Cerebellar cortex (tissue), 1 donor: Measurements from ENCODE around the gene TLCD3B.

Experiments
- DNase-seq: peaks from one replicate; pipeline ENCODE4 v3.0.0-alpha.2; 2015; ENCODE audit warnings: low spot score

The TLCD3B gene

GRCh38 chr16:30004811-30005242, 26.2 kb downstream of the TLCD3B start:
- DNase-seq, result no peak

GRCh38 chr16:30004424-30004776, 26.7 kb downstream of the TLCD3B start:
- no peak for DNase-seq

- DNase-seq, result no peak
These were observed 27.2 kb downstream of the TLCD3B start for GRCh38 chr16:30003670-30004423.

- DNase-seq, result no peak
These were observed 28.3 kb downstream of the TLCD3B start for GRCh38 chr16:30002614-30003346.

- no peak for DNase-seq
These were observed 30.1 kb downstream of the TLCD3B start for GRCh38 chr16:30000735-30001631.

- DNase-seq, result no peak
These were observed 31.5 kb downstream of the TLCD3B start for GRCh38 chr16:29999605-30000004.

GRCh38 chr16:29996766-29997250, 34.3 kb downstream of the TLCD3B start:
- DNase-seq, result no peak

- DNase-seq, result peak; percentile 96
These were observed 34.9 kb downstream of the TLCD3B start, which contains the start of gene INO80E for GRCh38 chr16:29995911-29996765. Gene INO80E, plus strand, starts transcription at chr16:29996241. Its CDS starts 70 bp downstream, at chr16:29996311.

- DNase-seq, result peak; percentile 86
These were observed 35.7 kb downstream of the TLCD3B start, which contains the start of gene HIRIP3 for GRCh38 chr16:29995324-29995910. Gene HIRIP3, minus strand, starts transcription at chr16:29995617. Its CDS starts 12 bp downstream, at chr16:29995605.

- peak; percentile 47 for DNase-seq
These were observed 36.3 kb downstream of the TLCD3B start for GRCh38 chr16:29994600-29995323.

GRCh38 chr16:29993903-29994599, 37.0 kb downstream of the TLCD3B start:
- DNase-seq, result no peak

- no peak for DNase-seq
These were observed 37.7 kb downstream of the TLCD3B start for GRCh38 chr16:29993191-29993902.

GRCh38 chr16:29992344-29992967, 38.6 kb downstream of the TLCD3B start:
- DNase-seq, result no peak

- DNase-seq, result no peak
These were observed 39.5 kb downstream of the TLCD3B start for GRCh38 chr16:29991571-29991904.

GRCh38 chr16:29990883-29991570, 40.0 kb downstream of the TLCD3B start:
- no peak for DNase-seq

GRCh38 chr16:29990034-29990433, 41.0 kb downstream of the TLCD3B start:
- DNase-seq, result no peak

- no peak for DNase-seq
These were observed 41.8 kb downstream of the TLCD3B start for GRCh38 chr16:29989111-29989858.
